Cardiac muscle cell (in vitro differentiated cells and primary cell): ENCODE results near the gene MGMT. TPM values are rescaled to one million over a fixed set of nuclear protein-coding genes. Genes with fewer than 3 reads are reported as not detected.
"Not testable (repeated sequence)": the region's sequence is repeated elsewhere in the genome, so short reads cannot be mapped to it uniquely, and the experiment has no call there.

Source experiments
- DNase-seq, 2 donors: peaks; one replicate each; pipeline versions ENCODE4 v3.0.0 to v3.0.0-alpha.2; 2010 to 2017; ENCODE audit warnings: low read depth in 1 of 2, low spot score in 1 of 2
- H3K27ac ChIP-seq: fragments of 200-600 bp; sonication (generic); 2 replicates; pipeline ENCODE4 v1.5.1; 2016
- H3K27me3 ChIP-seq: fragments of 200-600 bp; sonication (generic); 2 replicates; pipeline ENCODE4 v1.6.0; 2016; ENCODE audit warnings: control low read depth
- H3K36me3 ChIP-seq: fragments of 200-600 bp; sonication (generic); 2 replicates; pipeline ENCODE4 v1.5.1; 2016; ENCODE audit warnings: control low read depth
- H3K4me1 ChIP-seq: fragments of 200-600 bp; sonication (generic); 2 replicates; pipeline ENCODE4 v1.8.1; 2017; ENCODE audit warnings: low read depth, mild to moderate bottlenecking, mixed run types
- H3K4me3 ChIP-seq: fragments of 200-600 bp; sonication (generic); 2 replicates; pipeline ENCODE4 v1.5.1; 2016; ENCODE audit warnings: mild to moderate bottlenecking
- H3K9me3 ChIP-seq: fragments of 200-600 bp; sonication (generic); 2 replicates; pipeline ENCODE4 v1.5.1; 2017; ENCODE audit warnings: low read depth, mild to moderate bottlenecking, control low read depth
- polyA plus RNA-seq: library from polyadenylated mRNA; unstranded; fragments of >200 nt; fragmentation: Nextera tagmentation; extraction: Ambion mirVana; gene quantifications from 2 replicates; pipeline ENCODE4 v1.2.1, GENCODE V29; 2016
- total RNA-seq: library from RNA; depleted of rRNA; stranded (reverse); fragments of >200 nt; gene quantifications from 2 replicates; pipeline ENCODE4 v1.2.3, GENCODE V29; 2016
- TF ChIP-seq, protein P1 (sequence below): IDR thresholded peaks from 2 replicates; pipeline ENCODE4 v1.5.1; 2012; ENCODE audit warnings: low read depth, mild to moderate bottlenecking, low read length

MGMT gene
- total and polyA plus RNA-seq, 2 experiments from 2014 or later, result 21.8 to 28.0 TPM

DNA sequence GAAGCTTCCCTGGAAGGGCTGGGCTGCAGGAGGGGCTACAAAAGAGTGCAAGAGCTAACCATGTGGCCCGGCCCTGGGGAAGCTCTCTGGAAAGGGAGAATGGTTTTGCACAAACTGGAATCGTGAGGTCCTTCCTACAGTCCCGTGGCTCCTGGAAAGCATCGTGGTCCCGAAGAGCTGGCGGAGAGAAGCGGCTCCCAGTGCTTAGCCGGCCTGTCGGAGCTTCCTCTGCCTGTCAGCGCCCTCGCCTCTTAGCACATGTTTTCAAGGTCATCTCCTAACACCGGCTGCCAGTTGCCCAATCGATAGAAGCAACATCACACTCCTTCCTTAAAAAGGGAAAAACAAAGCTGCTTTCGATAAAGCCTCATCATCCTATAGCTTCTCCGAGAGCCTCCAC, 42.1 kb upstream of the MGMT start:
- H3K36me3 ChIP-seq, result no peaks in the 10 kb centered on the region
- DNase-seq, result no peak
- H3K9me3 ChIP-seq, result no peaks in the 10 kb centered on the region
- H3K4me1 ChIP-seq, result peaks cover 14% of the 10 kb centered on the region
- no peak overlapping the region for H3K27ac ChIP-seq
- H3K27me3 ChIP-seq, result no peaks in the 10 kb centered on the region
- TF ChIP-seq, protein P1, sequence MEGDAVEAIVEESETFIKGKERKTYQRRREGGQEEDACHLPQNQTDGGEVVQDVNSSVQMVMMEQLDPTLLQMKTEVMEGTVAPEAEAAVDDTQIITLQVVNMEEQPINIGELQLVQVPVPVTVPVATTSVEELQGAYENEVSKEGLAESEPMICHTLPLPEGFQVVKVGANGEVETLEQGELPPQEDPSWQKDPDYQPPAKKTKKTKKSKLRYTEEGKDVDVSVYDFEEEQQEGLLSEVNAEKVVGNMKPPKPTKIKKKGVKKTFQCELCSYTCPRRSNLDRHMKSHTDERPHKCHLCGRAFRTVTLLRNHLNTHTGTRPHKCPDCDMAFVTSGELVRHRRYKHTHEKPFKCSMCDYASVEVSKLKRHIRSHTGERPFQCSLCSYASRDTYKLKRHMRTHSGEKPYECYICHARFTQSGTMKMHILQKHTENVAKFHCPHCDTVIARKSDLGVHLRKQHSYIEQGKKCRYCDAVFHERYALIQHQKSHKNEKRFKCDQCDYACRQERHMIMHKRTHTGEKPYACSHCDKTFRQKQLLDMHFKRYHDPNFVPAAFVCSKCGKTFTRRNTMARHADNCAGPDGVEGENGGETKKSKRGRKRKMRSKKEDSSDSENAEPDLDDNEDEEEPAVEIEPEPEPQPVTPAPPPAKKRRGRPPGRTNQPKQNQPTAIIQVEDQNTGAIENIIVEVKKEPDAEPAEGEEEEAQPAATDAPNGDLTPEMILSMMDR, result no peak
- no peak overlapping the region for H3K4me3 ChIP-seq

DNA sequence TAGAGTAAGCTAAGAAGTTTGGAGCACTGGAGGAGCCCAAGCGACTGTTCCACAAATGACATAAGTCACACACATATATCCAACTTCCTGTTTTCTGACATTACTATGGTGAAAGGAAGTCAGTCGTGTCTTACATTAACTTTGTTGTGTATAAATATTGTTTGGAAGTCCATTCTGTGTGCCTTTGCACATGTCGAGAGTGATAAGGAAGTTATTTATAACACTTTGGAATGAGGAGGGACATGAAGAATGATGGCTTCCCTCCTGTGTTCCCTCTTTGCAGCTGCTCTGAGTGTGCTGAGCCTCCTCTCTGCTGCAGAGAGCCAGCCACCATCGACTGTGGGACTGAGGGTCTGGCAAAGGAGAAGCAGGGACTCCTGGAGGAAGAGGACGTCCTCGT, 40.4 kb upstream of the MGMT start:
- H3K4me1 ChIP-seq, result peaks cover 14% of the 10 kb centered on the region
- no peaks in the 10 kb centered on the region for H3K36me3 ChIP-seq
- H3K9me3 ChIP-seq, result no peaks in the 10 kb centered on the region
- no peaks in the 10 kb centered on the region for H3K27me3 ChIP-seq
- TF ChIP-seq, protein P1, result no peak
- DNase-seq, result no peak
- H3K27ac ChIP-seq, result no peak overlapping the region
- H3K4me3 ChIP-seq, result no peak overlapping the region

DNA sequence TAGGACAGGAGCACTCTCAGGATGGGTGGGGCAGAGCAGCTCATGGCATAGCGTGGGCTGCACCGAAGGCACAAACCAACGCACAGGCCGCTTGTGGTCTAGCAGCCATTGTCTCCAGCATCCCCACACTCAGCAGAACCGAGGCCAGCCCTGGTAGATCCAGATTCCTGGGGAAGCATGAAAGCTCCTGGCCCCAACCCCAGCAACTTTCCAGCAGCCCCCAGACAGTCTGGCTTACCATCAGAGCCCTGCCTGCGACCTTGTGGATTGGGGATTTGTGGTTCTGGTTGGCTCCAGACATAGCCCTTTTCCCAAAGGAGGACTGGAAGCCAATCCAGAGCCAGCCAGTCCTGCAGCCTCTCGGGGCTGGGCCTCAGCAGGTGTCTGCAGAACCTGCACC, 33.8 kb upstream of the MGMT start:
- TF ChIP-seq, protein P1, result no peak
- Histone ChIP-seq H3K27me3 (no peaks in the 10 kb centered on the region), H3K4me3 (no peak overlapping the region), H3K9me3 (no peaks in the 10 kb centered on the region), H3K4me1 (no peaks in the 10 kb centered on the region), H3K36me3 (no peaks in the 10 kb centered on the region), H3K27ac (no peak overlapping the region)
- no peak for DNase-seq

DNA sequence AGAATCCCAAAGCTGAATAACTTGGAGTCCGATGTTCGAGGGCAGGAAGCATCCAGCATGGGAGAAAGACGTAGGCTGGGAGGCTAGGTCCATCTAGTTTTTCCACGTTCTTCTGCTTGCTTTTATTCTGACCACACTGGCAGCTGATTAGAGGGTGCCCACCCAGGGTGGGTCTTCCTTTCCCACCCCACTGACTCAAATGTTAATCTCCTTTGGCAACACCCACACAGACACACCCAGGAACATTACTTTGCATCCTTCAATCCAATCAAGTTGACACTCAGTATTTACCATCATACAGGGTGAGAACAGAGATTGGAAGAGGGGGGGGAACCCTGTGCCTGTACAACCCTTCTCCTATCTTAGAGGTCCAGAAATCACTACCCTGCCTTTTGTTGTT, 31.3 kb upstream of the MGMT start:
- not testable (repeated sequence) for H3K27ac ChIP-seq, H3K9me3 ChIP-seq, DNase-seq, H3K36me3 ChIP-seq, H3K4me1 ChIP-seq, H3K4me3 ChIP-seq, H3K27me3 ChIP-seq

DNA sequence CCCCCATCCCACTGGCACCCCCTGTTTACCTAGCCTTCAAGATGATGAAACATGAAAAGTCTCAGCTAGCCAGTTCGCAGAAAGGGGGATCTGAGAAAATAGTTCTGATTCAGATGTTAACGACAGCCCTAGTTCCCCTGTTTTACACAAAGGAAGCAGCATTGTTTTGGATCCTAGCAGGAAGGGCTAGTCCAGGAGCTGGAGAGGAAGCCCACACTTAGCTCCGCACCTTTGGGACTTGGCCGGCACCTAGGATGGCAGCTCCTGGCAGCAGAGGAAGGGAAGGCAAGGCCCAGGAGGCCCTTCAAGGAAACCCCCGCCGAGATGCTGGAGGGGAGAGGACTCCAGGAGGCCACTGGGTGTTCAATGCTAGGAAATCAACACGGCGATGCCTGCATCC, 29.0 kb upstream of the MGMT start:
- Histone ChIP-seq H3K27me3 (no peaks in the 10 kb centered on the region), H3K9me3 (no peaks in the 10 kb centered on the region), H3K4me3 (no peak overlapping the region), H3K36me3 (no peaks in the 10 kb centered on the region), H3K27ac (no peak overlapping the region), H3K4me1 (no peaks in the 10 kb centered on the region)
- DNase-seq, result no peak
- TF ChIP-seq, protein P1, result no peak

DNA sequence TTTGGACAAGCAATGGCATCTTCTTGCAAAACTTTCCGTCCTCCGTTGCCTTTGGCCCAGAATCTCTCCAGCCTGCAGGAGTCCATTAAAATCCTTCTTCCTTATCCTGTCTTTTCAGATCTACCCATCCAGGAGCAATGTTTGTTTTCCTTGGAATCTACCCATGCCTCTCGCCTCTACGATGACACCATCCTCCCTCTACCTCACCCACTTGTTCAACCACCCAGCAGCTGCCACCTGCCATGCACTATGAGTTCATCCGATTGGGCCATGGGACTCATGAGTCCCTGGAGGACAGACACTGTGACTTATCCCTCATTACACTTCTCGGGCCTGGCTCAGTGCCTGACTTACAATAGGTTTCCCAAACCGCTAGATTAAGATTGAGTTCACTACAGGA, 26.8 kb upstream of the MGMT start:
- Histone ChIP-seq H3K4me3 (no peak overlapping the region), H3K4me1 (no peaks in the 10 kb centered on the region), H3K36me3 (no peaks in the 10 kb centered on the region), H3K9me3 (no peaks in the 10 kb centered on the region), H3K27ac (no peak overlapping the region), H3K27me3 (no peaks in the 10 kb centered on the region)
- TF ChIP-seq, protein P1, result no peak
- no peak for DNase-seq
